SJCRH30 (cell line): ENCODE results near the gene USH2A. TPM values are rescaled to one million over a fixed set of nuclear protein-coding genes. Genes with fewer than 3 reads are reported as not detected.

Experiments used
- DNase-seq, 2 experiments: peaks; one replicate each; pipeline ENCODE4 v3.0.0-alpha.2; 2015 to 2020
- H3K27ac ChIP-seq: fragments of 250-450 bp; sonication (Bioruptor Pico); 2 replicates; pipeline ENCODE4 v1.5.1; 2020; ENCODE audit warnings: mild to moderate bottlenecking, moderate library complexity
- H3K27me3 ChIP-seq: fragments of 250-450 bp; sonication (Bioruptor Pico); 2 replicates; pipeline ENCODE4 v1.5.1; 2020; ENCODE audit warnings: mild to moderate bottlenecking, moderate library complexity
- H3K36me3 ChIP-seq: fragments of 250-450 bp; sonication (Bioruptor Pico); 2 replicates; pipeline ENCODE4 v1.5.1; 2020; ENCODE audit warnings: mild to moderate bottlenecking, moderate library complexity
- H3K4me1 ChIP-seq: fragments of 250-450 bp; sonication (Bioruptor Pico); 2 replicates; pipeline ENCODE4 v1.5.1; 2020; ENCODE audit warnings: mild to moderate bottlenecking, moderate library complexity
- H3K4me3 ChIP-seq: fragments of 250-450 bp; sonication (Bioruptor Pico); 2 replicates; pipeline ENCODE4 v1.5.1; 2020; ENCODE audit warnings: mild to moderate bottlenecking, moderate library complexity
- H3K9me3 ChIP-seq: fragments of 250-450 bp; sonication (Bioruptor Pico); replicated peaks from 2 replicates; pipeline ENCODE4 v1.5.1; 2020; ENCODE audit warnings: mild to moderate bottlenecking, moderate library complexity
- total RNA-seq: library from RNA; depleted of rRNA; stranded (reverse); fragments of >200 nt; shearing (Covaris generic); gene quantifications from 2 replicates; pipeline ENCODE4 v1.2.3, GENCODE V29; 2014

USH2A gene
- total RNA-seq, 1 experiment from 2014 or later: 0.02 TPM

GRCh38 chr1:216124192-216124781 is 299.0 kb downstream of the USH2A start:
- Histone ChIP-seq H3K27ac (no peak overlapping the region), H3K4me3 (no peak overlapping the region), H3K36me3 (no peaks in the 10 kb centered on the region), H3K9me3 (no peaks in the 10 kb centered on the region), H3K4me1 (no peaks in the 10 kb centered on the region), H3K27me3 (no peaks in the 10 kb centered on the region; the same call in 1 of the 2 replicates)
- DNase-seq: no peak

DNA sequence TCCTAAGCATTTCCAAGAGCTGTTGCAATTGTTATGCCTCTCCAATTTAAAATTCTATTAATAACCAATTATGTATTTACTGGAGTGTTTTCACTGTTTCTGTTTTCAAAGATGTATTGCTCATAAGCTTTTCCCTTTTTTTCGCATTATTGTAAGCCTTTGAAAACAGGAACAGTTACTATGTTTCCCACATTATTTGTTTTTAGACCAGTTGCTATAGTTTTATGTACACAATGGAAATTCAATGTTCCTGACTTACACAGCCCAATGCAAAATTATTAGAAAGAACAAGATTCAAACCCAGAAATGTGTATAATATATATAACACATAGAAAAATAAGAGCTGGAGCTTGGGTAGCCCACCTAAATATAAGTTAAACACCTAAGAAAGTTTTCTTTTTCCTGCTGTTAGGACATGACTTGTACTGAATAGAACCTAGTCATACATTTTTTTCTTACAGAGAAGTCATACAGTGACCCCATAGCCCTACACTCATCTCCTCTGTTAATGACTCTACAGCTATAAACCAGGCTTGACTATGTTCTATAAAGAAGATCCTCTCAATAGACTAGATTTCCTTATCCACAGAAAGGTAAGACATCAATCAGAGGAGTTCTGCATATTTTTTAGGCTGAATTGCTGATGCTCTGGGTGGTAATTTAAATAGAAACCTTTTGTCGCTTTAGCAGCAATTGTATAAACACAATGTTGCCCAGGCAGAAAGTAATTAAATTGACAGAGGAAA is 299.6 kb downstream of the USH2A start:
- H3K4me3 ChIP-seq: no peak overlapping the region
- H3K27ac ChIP-seq: no peak overlapping the region
- H3K4me1 ChIP-seq: no peaks in the 10 kb centered on the region
- no peaks in the 10 kb centered on the region; the same call in 1 of the 2 replicates for H3K27me3 ChIP-seq
- H3K9me3 ChIP-seq: no peaks in the 10 kb centered on the region
- no peaks in the 10 kb centered on the region for H3K36me3 ChIP-seq
- DNase-seq: no peak

- H3K9me3 ChIP-seq: no peaks in the 10 kb centered on the region
- no peaks in the 10 kb centered on the region for H3K36me3 ChIP-seq
- no peak overlapping the region for H3K27ac ChIP-seq
- no peaks in the 10 kb centered on the region; the same call in 1 of the 2 replicates for H3K27me3 ChIP-seq
- DNase-seq: peak in 1 of 2 experiments; percentile 35
- no peaks in the 10 kb centered on the region for H3K4me1 ChIP-seq
- no peak overlapping the region for H3K4me3 ChIP-seq
Measured at GRCh38 chr1:216119600-216119999, 303.6 kb downstream of the USH2A start.

DNA sequence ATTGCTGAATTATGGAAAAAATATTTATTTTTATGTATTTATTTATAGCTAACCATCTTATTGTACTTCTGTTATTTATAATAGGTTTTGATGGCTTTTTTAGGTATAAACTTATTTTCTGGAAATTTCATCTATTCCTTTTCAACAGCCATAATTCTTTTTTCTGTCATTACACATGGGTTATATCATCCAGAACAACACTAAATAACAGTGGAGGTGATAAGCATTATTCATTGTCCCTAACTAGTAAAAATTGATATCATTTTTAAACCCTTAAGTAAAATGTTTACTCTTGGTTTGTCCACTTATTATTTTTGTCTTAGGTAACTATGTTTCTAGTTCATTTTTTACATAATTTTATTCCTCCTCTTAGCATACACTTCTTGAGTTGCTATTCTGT is 309.1 kb downstream of the USH2A start:
- Histone ChIP-seq H3K4me1 (no peaks in the 10 kb centered on the region), H3K4me3 (no peak overlapping the region), H3K27me3 (no peaks in the 10 kb centered on the region), H3K9me3 (no peaks in the 10 kb centered on the region), H3K27ac (no peak overlapping the region), H3K36me3 (no peaks in the 10 kb centered on the region)
- DNase-seq: no peak

- Histone ChIP-seq H3K4me3 (no peak overlapping the region), H3K36me3 (no peaks in the 10 kb centered on the region), H3K27me3 (no peaks in the 10 kb centered on the region), H3K4me1 (no peaks in the 10 kb centered on the region), H3K27ac (no peak overlapping the region), H3K9me3 (no peaks in the 10 kb centered on the region)
- no peak for DNase-seq
Measured at GRCh38 chr1:216113181-216113580, 310.1 kb downstream of the USH2A start.

GRCh38 chr1:216111842-216112241 is 311.4 kb downstream of the USH2A start:
- no peaks in the 10 kb centered on the region for H3K4me1 ChIP-seq
- DNase-seq: no peak
- no peak overlapping the region for H3K4me3 ChIP-seq
- H3K27me3 ChIP-seq: no peaks in the 10 kb centered on the region
- no peaks in the 10 kb centered on the region for H3K9me3 ChIP-seq
- no peak overlapping the region for H3K27ac ChIP-seq
- H3K36me3 ChIP-seq: no peaks in the 10 kb centered on the region

DNA sequence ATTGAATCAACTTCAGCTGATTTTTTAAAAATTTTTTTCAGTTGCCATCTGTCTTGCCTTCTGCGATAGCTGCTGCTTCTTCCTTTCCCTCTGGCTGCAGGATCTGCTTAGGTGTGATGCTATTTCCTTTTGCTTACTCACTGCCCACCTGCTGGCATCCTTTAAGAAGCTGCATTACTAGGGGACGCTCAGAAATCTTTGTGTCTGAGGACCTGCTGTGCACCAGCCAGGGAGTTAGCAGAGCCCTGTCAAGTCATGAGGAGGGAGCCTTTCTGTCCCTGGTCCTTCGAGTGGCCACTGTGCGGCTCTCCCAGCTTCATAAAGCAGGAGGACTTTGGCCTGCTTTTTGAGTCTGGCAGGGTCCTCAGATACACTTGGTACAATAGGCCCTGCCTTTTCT is 327.8 kb downstream of the USH2A start:
- Histone ChIP-seq H3K4me1 (no peaks in the 10 kb centered on the region), H3K4me3 (no peak overlapping the region), H3K27me3 (no peaks in the 10 kb centered on the region), H3K27ac (no peak overlapping the region), H3K36me3 (no peaks in the 10 kb centered on the region), H3K9me3 (no peaks in the 10 kb centered on the region)
- DNase-seq: no peak

DNA sequence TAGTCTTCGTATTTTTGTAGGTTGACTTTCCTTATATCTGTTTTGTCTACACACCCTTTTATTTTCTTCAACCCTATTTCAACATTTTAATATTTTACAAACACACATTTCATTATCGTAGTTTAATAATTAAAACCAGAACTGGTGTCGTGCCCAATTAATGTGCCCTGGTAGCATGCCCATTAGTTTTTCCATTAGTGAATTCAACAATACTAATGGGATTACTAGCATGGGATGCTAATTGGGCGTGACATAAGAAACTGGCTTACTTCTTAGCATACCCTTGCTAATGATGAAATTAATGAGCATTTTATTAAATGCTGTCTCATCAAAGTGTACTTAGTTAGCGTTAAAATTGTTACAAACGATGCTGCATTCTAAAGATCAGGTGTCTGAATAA is 332.7 kb downstream of the USH2A start:
- H3K9me3 ChIP-seq: no peaks in the 10 kb centered on the region
- DNase-seq: no peak
- H3K27me3 ChIP-seq: no peaks in the 10 kb centered on the region
- no peaks in the 10 kb centered on the region for H3K4me1 ChIP-seq
- no peak overlapping the region for H3K27ac ChIP-seq
- H3K4me3 ChIP-seq: no peak overlapping the region
- no peaks in the 10 kb centered on the region for H3K36me3 ChIP-seq

DNA sequence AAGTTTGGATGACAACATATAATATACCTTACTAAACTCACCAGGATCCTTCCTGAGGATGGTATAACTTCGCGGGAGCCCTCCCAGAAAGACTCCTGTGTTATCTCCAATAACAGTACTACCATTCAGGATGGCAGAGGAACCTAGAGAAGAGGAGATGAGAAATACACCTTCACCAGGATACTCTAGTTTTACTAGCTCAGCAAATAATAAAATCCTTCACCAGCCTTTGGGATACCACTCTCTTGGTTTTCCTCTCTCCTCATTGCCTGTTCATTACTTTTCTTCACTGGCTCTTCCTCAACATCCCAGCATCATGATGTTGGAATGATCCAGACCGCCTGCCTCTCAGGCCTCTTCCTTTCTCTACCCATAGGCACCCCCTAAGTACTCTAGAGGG is 336.6 kb downstream of the USH2A start:
- H3K9me3 ChIP-seq: no peaks in the 10 kb centered on the region
- H3K27me3 ChIP-seq: no peaks in the 10 kb centered on the region
- no peak for DNase-seq
- H3K4me1 ChIP-seq: no peaks in the 10 kb centered on the region
- H3K27ac ChIP-seq: no peak overlapping the region
- no peaks in the 10 kb centered on the region for H3K36me3 ChIP-seq
- no peak overlapping the region for H3K4me3 ChIP-seq

- Histone ChIP-seq H3K27me3 (no peaks in the 10 kb centered on the region), H3K27ac (no peak overlapping the region), H3K9me3 (no peaks in the 10 kb centered on the region), H3K4me1 (no peaks in the 10 kb centered on the region), H3K4me3 (no peak overlapping the region), H3K36me3 (no peaks in the 10 kb centered on the region)
- DNase-seq: no peak
Measured at GRCh38 chr1:216081445-216081844, 341.8 kb downstream of the USH2A start.

DNA sequence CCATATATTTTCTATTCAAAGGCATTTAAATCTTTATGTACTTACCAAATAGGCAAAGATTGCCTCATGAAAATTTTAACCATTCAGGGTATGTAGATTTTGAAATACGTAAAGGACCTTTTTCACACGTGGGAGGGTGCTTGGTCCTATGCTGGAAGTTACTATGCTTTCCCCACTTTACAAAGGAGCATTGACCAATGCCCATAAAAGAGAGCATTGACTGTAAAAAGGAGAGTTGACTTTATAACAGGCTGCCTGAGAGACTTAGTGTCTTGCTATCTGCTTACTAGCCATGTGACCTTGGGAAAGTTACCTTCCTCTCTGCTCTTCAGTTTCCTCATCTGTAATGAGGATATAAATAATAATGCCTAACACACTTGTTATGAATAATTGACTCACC is 346.5 kb downstream of the USH2A start:
- no peaks in the 10 kb centered on the region for H3K9me3 ChIP-seq
- H3K36me3 ChIP-seq: no peaks in the 10 kb centered on the region
- no peaks in the 10 kb centered on the region for H3K27me3 ChIP-seq
- no peaks in the 10 kb centered on the region for H3K4me1 ChIP-seq
- H3K27ac ChIP-seq: no peak overlapping the region
- no peak overlapping the region for H3K4me3 ChIP-seq
- no peak for DNase-seq

DNA sequence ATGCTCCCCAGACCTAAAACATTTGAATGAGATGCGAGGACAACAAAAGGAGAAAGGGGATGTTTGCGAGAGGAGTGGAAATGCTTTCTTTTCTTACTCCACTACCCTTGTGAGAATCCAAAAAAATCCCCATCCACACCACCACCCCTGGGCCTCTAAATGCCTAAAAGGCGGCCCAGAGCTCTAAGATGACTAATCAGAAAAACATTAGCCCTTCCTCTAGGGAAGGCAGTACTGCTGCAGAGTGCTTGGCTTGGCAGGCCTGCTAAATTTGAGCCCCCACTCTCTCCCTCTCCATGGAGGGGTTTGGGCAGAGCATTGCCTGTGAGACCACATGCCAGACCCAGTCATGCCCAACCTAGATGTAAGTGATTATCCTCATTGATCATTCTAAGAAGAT is 347.9 kb downstream of the USH2A start:
- H3K4me1 ChIP-seq: no peaks in the 10 kb centered on the region
- no peaks in the 10 kb centered on the region for H3K27me3 ChIP-seq
- no peak overlapping the region for H3K4me3 ChIP-seq
- H3K27ac ChIP-seq: no peak overlapping the region
- no peaks in the 10 kb centered on the region for H3K9me3 ChIP-seq
- no peaks in the 10 kb centered on the region for H3K36me3 ChIP-seq
- peak; percentile 6 to 8 for DNase-seq

GRCh38 chr1:216073793-216074595 is 349.3 kb downstream of the USH2A start:
- Histone ChIP-seq H3K36me3 (no peaks in the 10 kb centered on the region), H3K9me3 (no peaks in the 10 kb centered on the region), H3K4me1 (no peaks in the 10 kb centered on the region), H3K27me3 (no peaks in the 10 kb centered on the region), H3K4me3 (no peak overlapping the region), H3K27ac (no peak overlapping the region)
- no peak for DNase-seq

- Histone ChIP-seq H3K4me1 (no peaks in the 10 kb centered on the region), H3K4me3 (no peak overlapping the region), H3K9me3 (no peaks in the 10 kb centered on the region), H3K27me3 (no peaks in the 10 kb centered on the region), H3K36me3 (no peaks in the 10 kb centered on the region), H3K27ac (no peak overlapping the region)
- no peak for DNase-seq
Measured at GRCh38 chr1:216071262-216071661, 352.0 kb downstream of the USH2A start.

DNA sequence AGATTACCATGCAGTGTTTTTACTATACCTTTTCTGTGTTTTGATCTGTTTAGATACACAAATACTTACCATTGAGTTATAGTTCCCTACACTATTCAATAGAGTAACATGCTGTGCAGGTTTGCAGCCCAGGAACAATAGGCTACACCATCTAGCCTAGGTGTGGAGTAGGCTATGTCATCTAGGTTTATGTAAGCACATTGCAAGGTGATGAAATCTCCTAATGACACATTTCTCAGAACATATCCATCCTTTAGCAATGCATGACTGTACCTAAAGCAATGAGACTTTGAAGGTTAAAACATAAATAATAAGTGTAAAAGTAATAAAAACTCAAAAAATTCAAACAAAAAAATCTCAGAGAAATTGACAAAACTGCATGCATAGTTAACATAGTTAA is 358.6 kb downstream of the USH2A start:
- no peak for DNase-seq
- no peak overlapping the region for H3K4me3 ChIP-seq
- H3K9me3 ChIP-seq: no peaks in the 10 kb centered on the region
- H3K27ac ChIP-seq: no peak overlapping the region
- no peaks in the 10 kb centered on the region for H3K4me1 ChIP-seq
- no peaks in the 10 kb centered on the region for H3K27me3 ChIP-seq
- no peaks in the 10 kb centered on the region for H3K36me3 ChIP-seq
